ENCODE results near the gene BACH2. TPM values are rescaled to one million over a fixed set of nuclear protein-coding genes. Genes with fewer than 3 reads are reported as not detected.
"Not testable (repeated sequence)": the region's sequence is repeated elsewhere in the genome, so short reads cannot be mapped to it uniquely, and the experiment has no call there.

BACH2 gene
- polyA plus RNA-seq, 1 donor from 2014 or later, result 45.5 TPM

- Histone ChIP-seq H3F3A (ENCODE audit: insufficient read depth, low read length, poor library complexity, severe bottlenecking) (peaks cover 19% of the 10 kb centered on the region), H3K79me2 (replicated peaks; ENCODE audit: insufficient read depth, low read length) (peaks cover 6% of the 10 kb centered on the region), H3K9me2 (ENCODE audit: insufficient read depth, low read length) (no peaks in the 10 kb centered on the region), H3K4me3 (ENCODE audit: low read length) (no peak overlapping the region), H3K36me3 (ENCODE audit: insufficient read depth, low read length) (no peaks in the 10 kb centered on the region), H3K27ac (ENCODE audit: low read length) (peak overlapping the region; percentile 93), H3K9ac (ENCODE audit: low read length) (no peak overlapping the region), H4K20me1 (ENCODE audit: insufficient read depth) (no peaks in the 10 kb centered on the region), H2AFZ (ENCODE audit: low read depth, low read length) (no peak overlapping the region), H3K9me3 (ENCODE audit: low read length) (no peaks in the 10 kb centered on the region), H3K4me2 (ENCODE audit: low read length) (no peak overlapping the region), H3K27me3 (ENCODE audit: insufficient read depth, low read depth, low read length) (no peaks in the 10 kb centered on the region)
- TF ChIP-seq MXI1 (conservative IDR thresholded peaks at IDR 0.05; ENCODE audit: poor library complexity, severe bottlenecking), result no peak
- no peak for TF ChIP-seq POLR2AphosphoS5 (IDR thresholded peaks at IDR 0.05)
- no peak for TF ChIP-seq CTCF (IDR thresholded peaks at IDR 0.05; ENCODE audit: poor library complexity, severe bottlenecking)
- no peak for TF ChIP-seq SMC3 (conservative IDR thresholded peaks at IDR 0.05; ENCODE audit: poor library complexity)
- TF ChIP-seq REST (IDR thresholded peaks at IDR 0.05; ENCODE audit: borderline replicate concordance), result no peak
- no peak for TF ChIP-seq TAF1 (IDR thresholded peaks at IDR 0.05; ENCODE audit: low read depth)
- no peak for TF ChIP-seq EZH2 (IDR thresholded peaks at IDR 0.05; ENCODE audit: borderline replicate concordance, insufficient read depth, low read length, poor library complexity, severe bottlenecking)
- no peak for TF ChIP-seq EP300 (conservative IDR thresholded peaks at IDR 0.05; ENCODE audit: poor library complexity, severe bottlenecking)
- TF ChIP-seq RAD21 (conservative IDR thresholded peaks at IDR 0.05), result no peak
Measured at GRCh38 chr6:89974834-89975233, 321.8 kb downstream of the BACH2 start.

- no peaks in the 10 kb centered on the region for H3K36me3 ChIP-seq (ENCODE audit: insufficient read depth, low read length)
- TF ChIP-seq SMC3 (conservative IDR thresholded peaks at IDR 0.05; ENCODE audit: poor library complexity), result no peak
- no peak for TF ChIP-seq EP300 (conservative IDR thresholded peaks at IDR 0.05; ENCODE audit: poor library complexity, severe bottlenecking)
- TF ChIP-seq RAD21 (conservative IDR thresholded peaks at IDR 0.05), result no peak
- TF ChIP-seq MXI1 (conservative IDR thresholded peaks at IDR 0.05; ENCODE audit: poor library complexity, severe bottlenecking), result no peak
- TF ChIP-seq TAF1 (IDR thresholded peaks at IDR 0.05; ENCODE audit: low read depth), result no peak
- TF ChIP-seq EZH2 (IDR thresholded peaks at IDR 0.05; ENCODE audit: borderline replicate concordance, insufficient read depth, low read length, poor library complexity, severe bottlenecking), result no peak
- TF ChIP-seq POLR2AphosphoS5 (IDR thresholded peaks at IDR 0.05), result no peak
- no peak for TF ChIP-seq REST (IDR thresholded peaks at IDR 0.05; ENCODE audit: borderline replicate concordance)
- TF ChIP-seq CTCF (IDR thresholded peaks at IDR 0.05; ENCODE audit: poor library complexity, severe bottlenecking), result no peak
- H4K20me1 ChIP-seq (ENCODE audit: insufficient read depth), result no peaks in the 10 kb centered on the region
- no peaks in the 10 kb centered on the region for H3K9me3 ChIP-seq (ENCODE audit: low read length)
- no peaks in the 10 kb centered on the region for H3K27me3 ChIP-seq (ENCODE audit: insufficient read depth, low read depth, low read length)
- no peak overlapping the region for H3K9ac ChIP-seq (ENCODE audit: low read length)
- no peak overlapping the region for H3K4me2 ChIP-seq (ENCODE audit: low read length)
- H3F3A ChIP-seq (ENCODE audit: insufficient read depth, low read length, poor library complexity, severe bottlenecking), result peaks cover 8% of the 10 kb centered on the region
- H2AFZ ChIP-seq (ENCODE audit: low read depth, low read length), result no peak overlapping the region
- H3K79me2 ChIP-seq (replicated peaks; ENCODE audit: insufficient read depth, low read length), result peaks cover 6% of the 10 kb centered on the region
- H3K4me3 ChIP-seq (ENCODE audit: low read length), result no peak overlapping the region
- no peak overlapping the region for H3K27ac ChIP-seq (ENCODE audit: low read length)
- no peaks in the 10 kb centered on the region for H3K9me2 ChIP-seq (ENCODE audit: insufficient read depth, low read length)
Measured at GRCh38 chr6:89972025-89972381, 324.6 kb downstream of the BACH2 start.

- H3K9me3 ChIP-seq (ENCODE audit: low read length); H3F3A ChIP-seq (ENCODE audit: insufficient read depth, low read length, poor library complexity, severe bottlenecking); H3K27me3 ChIP-seq (ENCODE audit: insufficient read depth, low read depth, low read length); H2AFZ ChIP-seq (ENCODE audit: low read depth, low read length); H4K20me1 ChIP-seq (ENCODE audit: insufficient read depth); H3K9me2 ChIP-seq (ENCODE audit: insufficient read depth, low read length); H3K79me2 ChIP-seq (replicated peaks; ENCODE audit: insufficient read depth, low read length); H3K36me3 ChIP-seq (ENCODE audit: insufficient read depth, low read length); H3K4me3 ChIP-seq (ENCODE audit: low read length): not testable (repeated sequence)
- H3K9ac ChIP-seq (ENCODE audit: low read length), result peak overlapping the region; percentile 11
- peak overlapping the region; percentile 66 for H3K27ac ChIP-seq (ENCODE audit: low read length)
- H3K4me2 ChIP-seq (ENCODE audit: low read length), result peak overlapping the region; percentile 46
Measured at GRCh38 chr6:89971338-89972024, 325.2 kb downstream of the BACH2 start.
